ENCODE measurements around the gene ITGA2B.

The ITGA2B gene

GRCh38 chr17:44436336-44436735 is 46.9 kb upstream of the ITGA2B start:
- Histone ChIP-seq H4K20me1 (ENCODE audit: insufficient read depth, low read length, poor library complexity, severe bottlenecking) (peaks cover 5% of the 10 kb centered on the region), H3K4me1 (ENCODE audit: insufficient read depth, low read length, poor library complexity, severe bottlenecking) (peaks cover 20% of the 10 kb centered on the region), H3K79me2 (ENCODE audit: insufficient read depth, low read length) (peaks cover 22% of the 10 kb centered on the region), H3K9me2 (replicated peaks; ENCODE audit: low read depth, low read length) (no peaks in the 10 kb centered on the region), H2AFZ (ENCODE audit: low read length) (no peak overlapping the region), H3K36me3 (ENCODE audit: insufficient read depth, low read length) (peaks cover 46% of the 10 kb centered on the region; the same call in 1 of the 2 replicates), H3K9me3 (ENCODE audit: insufficient read depth, low read depth, low read length) (no peaks in the 10 kb centered on the region), H3F3A (ENCODE audit: low read depth) (no peaks in the 10 kb centered on the region), H3K4me2 (ENCODE audit: low read depth, low read length, poor library complexity, severe bottlenecking) (no peak overlapping the region), H3K9ac (ENCODE audit: low read depth, low read length, poor library complexity, severe bottlenecking) (no peak overlapping the region), H3K27me3 (ENCODE audit: insufficient read depth, low read length, poor library complexity, severe bottlenecking) (no peaks in the 10 kb centered on the region), H3K4me3 (ENCODE audit: low read length, poor library complexity, severe bottlenecking) (no peak overlapping the region)
- TF ChIP-seq CTCF (conservative IDR thresholded peaks at IDR 0.05; ENCODE audit: low read length) (no peak), EZH2phosphoT487 (IDR thresholded peaks at IDR 0.05; ENCODE audit: borderline replicate concordance) (no peak)

- H3K27me3 ChIP-seq (ENCODE audit: insufficient read depth, low read length, poor library complexity, severe bottlenecking): no peaks in the 10 kb centered on the region
- no peak overlapping the region for H3K9ac ChIP-seq (ENCODE audit: low read depth, low read length, poor library complexity, severe bottlenecking)
- no peaks in the 10 kb centered on the region for H3K4me1 ChIP-seq (ENCODE audit: insufficient read depth, low read length, poor library complexity, severe bottlenecking)
- no peak overlapping the region for H3K4me3 ChIP-seq (ENCODE audit: low read length, poor library complexity, severe bottlenecking)
- H3F3A ChIP-seq (ENCODE audit: low read depth): no peaks in the 10 kb centered on the region
- H3K4me2 ChIP-seq (ENCODE audit: low read depth, low read length, poor library complexity, severe bottlenecking): no peak overlapping the region
- H2AFZ ChIP-seq (ENCODE audit: low read length): no peak overlapping the region
- TF ChIP-seq EZH2phosphoT487 (IDR thresholded peaks at IDR 0.05; ENCODE audit: borderline replicate concordance): no peak
- no peak for TF ChIP-seq CTCF (conservative IDR thresholded peaks at IDR 0.05; ENCODE audit: low read length)
- H3K9me2 ChIP-seq (replicated peaks; ENCODE audit: low read depth, low read length): no peaks in the 10 kb centered on the region
- peaks cover 3% of the 10 kb centered on the region; the same call in 1 of the 2 replicates for H3K79me2 ChIP-seq (ENCODE audit: insufficient read depth, low read length)
- H3K9me3 ChIP-seq (ENCODE audit: insufficient read depth, low read depth, low read length): no peaks in the 10 kb centered on the region
- peaks cover 1% of the 10 kb centered on the region for H4K20me1 ChIP-seq (ENCODE audit: insufficient read depth, low read length, poor library complexity, severe bottlenecking)
- peaks cover 57% of the 10 kb centered on the region; the same call in 1 of the 2 replicates for H3K36me3 ChIP-seq (ENCODE audit: insufficient read depth, low read length)
These were observed 43.1 kb upstream of the ITGA2B start for GRCh38 chr17:44432254-44433157.

GRCh38 chr17:44424828-44425461 is 35.5 kb upstream of the ITGA2B start:
- no peaks in the 10 kb centered on the region for H3K9me2 ChIP-seq (replicated peaks; ENCODE audit: low read depth, low read length)
- H3K4me2 ChIP-seq (ENCODE audit: low read depth, low read length, poor library complexity, severe bottlenecking): no peak overlapping the region
- no peak overlapping the region for H2AFZ ChIP-seq (ENCODE audit: low read length)
- peaks cover 3% of the 10 kb centered on the region; the same call in 1 of the 2 replicates for H3K79me2 ChIP-seq (ENCODE audit: insufficient read depth, low read length)
- peaks cover 44% of the 10 kb centered on the region; the same call in 1 of the 2 replicates for H3K36me3 ChIP-seq (ENCODE audit: insufficient read depth, low read length)
- peaks cover 3% of the 10 kb centered on the region for H4K20me1 ChIP-seq (ENCODE audit: insufficient read depth, low read length, poor library complexity, severe bottlenecking)
- H3K9me3 ChIP-seq (ENCODE audit: insufficient read depth, low read depth, low read length): no peaks in the 10 kb centered on the region
- H3F3A ChIP-seq (ENCODE audit: low read depth): no peaks in the 10 kb centered on the region
- no peak overlapping the region for H3K9ac ChIP-seq (ENCODE audit: low read depth, low read length, poor library complexity, severe bottlenecking)
- H3K4me1 ChIP-seq (ENCODE audit: insufficient read depth, low read length, poor library complexity, severe bottlenecking): no peaks in the 10 kb centered on the region
- H3K4me3 ChIP-seq (ENCODE audit: low read length, poor library complexity, severe bottlenecking): no peak overlapping the region
- TF ChIP-seq CTCF (conservative IDR thresholded peaks at IDR 0.05; ENCODE audit: low read length) (no peak), EZH2phosphoT487 (IDR thresholded peaks at IDR 0.05; ENCODE audit: borderline replicate concordance) (no peak)
- H3K27me3 ChIP-seq (ENCODE audit: insufficient read depth, low read length, poor library complexity, severe bottlenecking): no peaks in the 10 kb centered on the region

All from Loucy (cell line).